OCI-LY1 (cell line): ENCODE measurements around the gene MYL10.

ENCODE experiments used
- H2AFZ ChIP-seq: fragments of 200-600 bp; sonication (generic), shearing (Covaris generic); 2 replicates; pipeline ENCODE4 v1.6.0; 2014; ENCODE audit warnings: antibody characterized with exemption, mild to moderate bottlenecking, low read length
- H3F3A ChIP-seq: fragments of 200-600 bp; sonication (generic), shearing (Covaris generic); 2 replicates; pipeline ENCODE4 v1.6.0; 2014; ENCODE audit warnings: mild to moderate bottlenecking, antibody characterized with exemption, low read length, moderate library complexity; ENCODE audit not compliant: insufficient read depth
- H3K27ac ChIP-seq: fragments of 200-600 bp; sonication (generic); 2 replicates; pipeline ENCODE4 v1.5.1; 2014; ENCODE audit warnings: low read length, mixed run types, mild to moderate bottlenecking, low read depth; ENCODE audit not compliant: poor library complexity, severe bottlenecking
- H3K27me3 ChIP-seq: fragments of 200-600 bp; sonication (generic); 2 replicates; pipeline ENCODE4 v1.6.0; 2014; ENCODE audit warnings: antibody characterized with exemption, mild to moderate bottlenecking, low read length, moderate library complexity; ENCODE audit not compliant: insufficient read depth
- H3K36me3 ChIP-seq: fragments of 200-600 bp; sonication (generic); 2 replicates; pipeline ENCODE4 v1.6.1; 2014; ENCODE audit warnings: mild to moderate bottlenecking, antibody characterized with exemption, low read length, moderate library complexity, mixed read lengths; ENCODE audit not compliant: insufficient read depth
- H3K4me1 ChIP-seq: fragments of 200-600 bp; sonication (generic); 2 replicates; pipeline ENCODE4 v1.5.1; 2014; ENCODE audit warnings: mild to moderate bottlenecking, low read length, moderate library complexity; ENCODE audit not compliant: insufficient read depth, severe bottlenecking
- H3K4me2 ChIP-seq: fragments of 200-600 bp; sonication (generic), shearing (Covaris generic); 2 replicates; pipeline ENCODE4 v1.6.1; 2014; ENCODE audit warnings: low read length
- H3K4me3 ChIP-seq: fragments of 200-600 bp; sonication (generic); 2 replicates; pipeline ENCODE4 v1.5.1; 2014; ENCODE audit warnings: low read length, low read depth, mild to moderate bottlenecking, mixed read lengths; ENCODE audit not compliant: poor library complexity, severe bottlenecking
- H3K79me2 ChIP-seq: fragments of 200-600 bp; shearing (Covaris generic); 2 replicates; pipeline ENCODE4 v1.6.1; 2016; ENCODE audit warnings: mixed run types, low read length, mixed read lengths; ENCODE audit not compliant: insufficient read depth
- H3K9ac ChIP-seq: fragments of 200-600 bp; sonication (generic), shearing (Covaris generic); 2 replicates; pipeline ENCODE4 v1.6.1; 2014; ENCODE audit warnings: mild to moderate bottlenecking, low read length, mixed read lengths
- H3K9me2 ChIP-seq: fragments of 200-600 bp; sonication (generic), shearing (Covaris generic); 2 replicates; pipeline ENCODE4 v1.6.1; 2014; ENCODE audit warnings: low read depth, mild to moderate bottlenecking, low read length, mixed read lengths
- H3K9me3 ChIP-seq: fragments of 200-600 bp; shearing (Covaris generic); 2 replicates; pipeline ENCODE4 v1.6.1; 2014; ENCODE audit warnings: low read length, mixed read lengths
- H4K20me1 ChIP-seq: fragments of 200-600 bp; sonication (generic), shearing (Covaris generic); 2 replicates; pipeline ENCODE4 v1.6.0; 2016; ENCODE audit warnings: mild to moderate bottlenecking, low read length; ENCODE audit not compliant: insufficient read depth
- EZH2 ChIP-seq: fragments of 200-600 bp; sonication (generic), shearing (Covaris generic); IDR thresholded peaks from 2 replicates; pipeline ENCODE4 v1.8.0; 2017; ENCODE audit warnings: borderline replicate concordance, mixed run types, mild to moderate bottlenecking, antibody characterized with exemption, low read length, moderate library complexity, mixed read lengths
- TF ChIP-seq, protein P1 (sequence below): fragments of 200-600 bp; sonication (generic), shearing (Covaris generic); IDR thresholded peaks from 2 replicates; pipeline ENCODE4 v1.5.1; 2017; ENCODE audit warnings: mild to moderate bottlenecking, antibody characterized with exemption, low read length, moderate library complexity, mixed read lengths

Gene MYL10

DNA sequence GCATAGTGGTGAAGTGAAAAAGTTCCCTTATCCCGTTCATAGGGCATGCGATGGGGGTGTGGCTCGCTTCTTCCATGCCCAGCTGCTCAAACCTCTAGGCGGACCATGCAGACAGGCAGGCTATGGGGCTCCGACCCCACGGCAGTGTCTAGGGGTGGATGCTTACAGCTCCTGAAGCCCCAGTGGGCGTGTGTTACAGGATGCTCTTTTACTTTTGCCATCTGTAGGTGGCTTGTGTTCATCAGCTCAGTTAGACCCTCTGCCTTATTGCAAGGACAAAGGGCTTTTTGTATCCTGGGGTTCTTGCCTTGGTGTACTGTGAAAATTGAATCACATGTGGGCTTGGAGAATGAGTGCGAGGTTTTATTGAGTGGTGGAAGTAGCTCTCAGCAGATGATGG, at the start of gene MYL10:
Gene MYL10, minus strand, starts transcription at position 126 of the 400 bp plus-strand sequence. CDS start 178 bp downstream, outside the sequence.
- Histone ChIP-seq H4K20me1 (no peaks in the 10 kb centered on the region), H3K79me2 (no peaks in the 10 kb centered on the region), H3K4me2 (no peak within 1 kb of the TSS), H3K9me2 (no peaks in the 10 kb centered on the region), H3K4me3 (no peak within 1 kb of the TSS), H3F3A (no peaks in the 10 kb centered on the region), H3K9ac (no peak within 1 kb of the TSS), H3K27me3 (peaks cover 36% of the 10 kb centered on the region), H2AFZ (no peak within 1 kb of the TSS), H3K36me3 (no peaks in the 10 kb centered on the region; the same call in 1 of the 2 replicates), H3K9me3 (no peaks in the 10 kb centered on the region), H3K4me1 (no peaks in the 10 kb centered on the region), H3K27ac (no peak within 1 kb of the TSS)
- TF ChIP-seq, protein P1, sequence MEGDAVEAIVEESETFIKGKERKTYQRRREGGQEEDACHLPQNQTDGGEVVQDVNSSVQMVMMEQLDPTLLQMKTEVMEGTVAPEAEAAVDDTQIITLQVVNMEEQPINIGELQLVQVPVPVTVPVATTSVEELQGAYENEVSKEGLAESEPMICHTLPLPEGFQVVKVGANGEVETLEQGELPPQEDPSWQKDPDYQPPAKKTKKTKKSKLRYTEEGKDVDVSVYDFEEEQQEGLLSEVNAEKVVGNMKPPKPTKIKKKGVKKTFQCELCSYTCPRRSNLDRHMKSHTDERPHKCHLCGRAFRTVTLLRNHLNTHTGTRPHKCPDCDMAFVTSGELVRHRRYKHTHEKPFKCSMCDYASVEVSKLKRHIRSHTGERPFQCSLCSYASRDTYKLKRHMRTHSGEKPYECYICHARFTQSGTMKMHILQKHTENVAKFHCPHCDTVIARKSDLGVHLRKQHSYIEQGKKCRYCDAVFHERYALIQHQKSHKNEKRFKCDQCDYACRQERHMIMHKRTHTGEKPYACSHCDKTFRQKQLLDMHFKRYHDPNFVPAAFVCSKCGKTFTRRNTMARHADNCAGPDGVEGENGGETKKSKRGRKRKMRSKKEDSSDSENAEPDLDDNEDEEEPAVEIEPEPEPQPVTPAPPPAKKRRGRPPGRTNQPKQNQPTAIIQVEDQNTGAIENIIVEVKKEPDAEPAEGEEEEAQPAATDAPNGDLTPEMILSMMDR: no peak

DNA sequence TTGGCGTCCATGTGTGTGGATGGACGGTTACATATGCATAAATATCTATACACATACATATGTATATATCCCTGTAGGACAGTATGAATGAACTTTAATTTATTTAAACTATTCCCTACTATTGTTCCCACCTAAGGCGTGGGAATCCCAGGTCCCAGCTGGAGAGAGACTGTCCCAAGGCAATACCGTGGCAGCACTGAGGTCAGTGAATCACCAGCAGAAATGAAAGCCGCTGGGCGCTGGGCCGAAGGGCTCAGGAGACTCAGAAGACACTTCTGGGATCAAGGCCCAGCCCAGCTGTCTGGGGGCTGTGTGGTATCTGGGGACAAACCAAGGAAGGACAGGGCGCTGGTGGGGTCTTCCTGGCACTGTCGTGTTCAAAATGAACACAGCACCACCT, 49.6 kb upstream of the MYL10 start:
- no peak overlapping the region for H3K4me3 ChIP-seq
- no peak overlapping the region for H3K9ac ChIP-seq
- H3K4me2 ChIP-seq: no peak overlapping the region
- no peak for TF ChIP-seq EZH2
- TF ChIP-seq, protein P1: no peak
- H3K27me3 ChIP-seq: peaks cover 10% of the 10 kb centered on the region; the same call in 1 of the 2 replicates
- no peaks in the 10 kb centered on the region for H3K4me1 ChIP-seq
- H3K79me2 ChIP-seq: no peaks in the 10 kb centered on the region
- H4K20me1 ChIP-seq: no peaks in the 10 kb centered on the region
- no peaks in the 10 kb centered on the region for H3K9me3 ChIP-seq
- no peak overlapping the region for H2AFZ ChIP-seq
- no peaks in the 10 kb centered on the region for H3F3A ChIP-seq
- H3K27ac ChIP-seq: no peak overlapping the region
- H3K9me2 ChIP-seq: no peaks in the 10 kb centered on the region
- H3K36me3 ChIP-seq: no peaks in the 10 kb centered on the region

DNA sequence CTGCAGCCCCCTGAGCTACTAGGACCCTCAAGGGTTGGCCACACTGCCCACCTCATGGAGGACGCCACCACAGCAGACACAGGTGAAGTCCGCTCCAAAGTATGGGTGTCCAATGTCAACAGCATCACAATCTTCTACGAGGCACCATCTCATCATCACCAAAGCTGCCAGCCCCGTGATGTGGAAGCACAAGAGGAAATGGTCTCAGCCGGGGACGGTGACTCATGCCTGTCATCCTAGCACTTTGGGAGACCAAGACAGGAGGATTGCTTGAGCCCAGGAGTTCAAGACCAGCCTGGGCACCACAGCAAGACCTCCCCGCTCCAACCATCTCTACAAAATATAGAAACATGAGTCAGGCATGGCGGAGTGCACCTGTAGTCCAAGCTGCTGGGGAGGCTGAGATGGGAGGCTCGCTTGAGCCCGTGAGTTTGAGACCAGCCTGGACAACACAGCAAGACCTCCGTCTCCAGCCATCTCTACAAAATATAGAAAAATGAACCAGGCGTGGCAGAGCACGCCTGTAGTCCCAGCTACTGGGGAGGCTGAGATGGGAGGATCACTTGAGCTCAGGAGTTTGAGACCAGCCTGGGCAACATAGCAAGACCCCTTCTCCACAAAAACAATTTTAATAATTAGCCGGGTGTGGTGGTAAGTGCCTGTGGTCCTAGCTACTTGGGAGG, 48.8 kb upstream of the MYL10 start:
- H3K79me2 ChIP-seq: no peaks in the 10 kb centered on the region
- peaks cover 3% of the 10 kb centered on the region; the same call in 1 of the 2 replicates for H3K9me3 ChIP-seq
- no peak overlapping the region for H3K4me3 ChIP-seq
- H3K27ac ChIP-seq: no peak overlapping the region
- H3K4me2 ChIP-seq: no peak overlapping the region
- peaks cover 10% of the 10 kb centered on the region; the same call in 1 of the 2 replicates for H3K27me3 ChIP-seq
- H3F3A ChIP-seq: no peaks in the 10 kb centered on the region
- TF ChIP-seq, protein P1: no peak
- H3K4me1 ChIP-seq: no peaks in the 10 kb centered on the region
- no peaks in the 10 kb centered on the region for H4K20me1 ChIP-seq
- no peak overlapping the region for H2AFZ ChIP-seq
- no peaks in the 10 kb centered on the region for H3K9me2 ChIP-seq
- H3K9ac ChIP-seq: no peak overlapping the region
- H3K36me3 ChIP-seq: no peaks in the 10 kb centered on the region; the same call in 1 of the 2 replicates
